Pancreas (tissue), 10 donors: ENCODE measurements around the gene BACH1. TPM values are rescaled to one million over a fixed set of nuclear protein-coding genes. Genes with fewer than 3 reads are reported as not detected.

Experiments
- ATAC-seq, 4 donors: fragments of 200-7000 bp; cut with Tn5 transposase; one replicate each; pipeline versions ENCODE4 v1.8.0 to v1.9.1; 2020; ENCODE audit warnings: mild to moderate bottlenecking in 4 of 4, moderate library complexity in 4 of 4
- DNase-seq, 6 donors: peaks; one replicate each; pipeline ENCODE4 v3.0.0-alpha.2; 2020
- FAIRE-seq: peaks from 2 replicates; lab custom pipeline; 2012; peaks lifted over from hg19 to GRCh38; lab: Jason Lieb, UNC
- H3K27ac ChIP-seq, 4 donors: fragments of 200-600 bp; sonication (generic); 1 replicate in 3 of 4; 2 replicates in 1 of 4; pipeline versions ENCODE4 v1.5.0 to v1.8.0; 2020
- H3K27me3 ChIP-seq, 4 donors: fragments of 200-600 bp; one replicate each; pipeline ENCODE4 v1.8.0; 2021
- H3K36me3 ChIP-seq, 3 donors: fragments of 200-600 bp; sonication (generic) in 1 of 3; one replicate each; pipeline versions ENCODE4 v1.5.0 to v1.8.0; 2020 to 2021
- H3K4me1 ChIP-seq, 3 donors: fragments of 200-600 bp; one replicate each; pipeline ENCODE4 v1.8.0; 2021
- H3K4me3 ChIP-seq, 4 donors: fragments of 200-600 bp; sonication (generic) in 2 of 4; one replicate each; pipeline versions ENCODE4 v1.5.0 to v1.8.0; 2020 to 2021
- H3K9me3 ChIP-seq, 4 donors: fragments of 200-600 bp; one replicate each; pipeline ENCODE4 v1.8.0; 2021
- WGBS, 2 donors: extraction: QIAGEN DNeasy Blood & Tissue Kit; methylation state at CpG; one replicate each; pipeline ENCODE4 v1.1.7; 2013; 5-methylcytosine and 5-hydroxymethylcytosine counted together
- intact Hi-C, 3 donors: fragments of 100-400 bp; cut with DNase I; formaldehyde crosslinking; loops; one replicate each; pipeline versions ENCODE4 v1.11.1 to v1.14.2; 2022
- polyA plus RNA-seq, 2 donors: library from polyadenylated mRNA; stranded (reverse); fragments of 200-250 nt; gene quantifications; one replicate each; pipeline ENCODE4 v1.2.3, GENCODE V29; 2013
- total RNA-seq, 6 donors: library from RNA; stranded (reverse); fragmentation: NEBNext Ultra II Directional in 4 of 6; extraction: Animal tissue kit (Norgen Biotek cat#: 25700) in 4 of 6; gene quantifications; one replicate each; pipeline versions ENCODE4 v1.2.1 to v1.2.4, GENCODE V29; 2021 to 2023
- TF ChIP-seq, protein P1 (sequence below), 4 donors: fragments of 200-600 bp; sonication (generic) in 3 of 4; IDR thresholded peaks; one replicate each; pipeline versions ENCODE4 v1.5.0 to v1.8.0; 2021; ENCODE audit warnings: antibody characterized with exemption in 4 of 4
- donor health status: healthy with polysubstance abuse.
- donor health status: DM: no; HTN: no; CAD: no; lungs with moderate emphysema.
- donor health status: DM: no; HTN: no; CAD: no.
- donor health status: control.
- donor health status: control.
- donor health status: Bipolar disorder and iron deficiency.
- donor health status: DM: yes; HTN: yes; CAD: no.
- donor health status: DM: no; HTN: no; CAD: no.
- donor health status: DM: no; HTN: no; CAD: no.
- donor health status: DM: yes; HTN: yes; CAD: no.

The BACH1 gene
- total and polyA plus RNA-seq, 8 donors, result 3.0 to 66.2 (median 32.0) TPM

- Histone ChIP-seq H3K27ac (no peak overlapping the region), H3K36me3 (no peaks in the 10 kb centered on the region), H3K27me3 (no peaks in the 10 kb centered on the region), H3K9me3 (peaks cover 0 to 2% (median 0%) of the 10 kb centered on the region in 4 donors), H3K4me3 (no peak overlapping the region), H3K4me1 (peaks cover 3 to 11% (median 9%) of the 10 kb centered on the region in 3 donors)
- ATAC-seq (no peak), FAIRE-seq (no peak), DNase-seq (no peak)
- WGBS, 2 donors, result 63 to 67% methylated on average over 3 of the region's 3 CpGs
- TF ChIP-seq, protein P1, sequence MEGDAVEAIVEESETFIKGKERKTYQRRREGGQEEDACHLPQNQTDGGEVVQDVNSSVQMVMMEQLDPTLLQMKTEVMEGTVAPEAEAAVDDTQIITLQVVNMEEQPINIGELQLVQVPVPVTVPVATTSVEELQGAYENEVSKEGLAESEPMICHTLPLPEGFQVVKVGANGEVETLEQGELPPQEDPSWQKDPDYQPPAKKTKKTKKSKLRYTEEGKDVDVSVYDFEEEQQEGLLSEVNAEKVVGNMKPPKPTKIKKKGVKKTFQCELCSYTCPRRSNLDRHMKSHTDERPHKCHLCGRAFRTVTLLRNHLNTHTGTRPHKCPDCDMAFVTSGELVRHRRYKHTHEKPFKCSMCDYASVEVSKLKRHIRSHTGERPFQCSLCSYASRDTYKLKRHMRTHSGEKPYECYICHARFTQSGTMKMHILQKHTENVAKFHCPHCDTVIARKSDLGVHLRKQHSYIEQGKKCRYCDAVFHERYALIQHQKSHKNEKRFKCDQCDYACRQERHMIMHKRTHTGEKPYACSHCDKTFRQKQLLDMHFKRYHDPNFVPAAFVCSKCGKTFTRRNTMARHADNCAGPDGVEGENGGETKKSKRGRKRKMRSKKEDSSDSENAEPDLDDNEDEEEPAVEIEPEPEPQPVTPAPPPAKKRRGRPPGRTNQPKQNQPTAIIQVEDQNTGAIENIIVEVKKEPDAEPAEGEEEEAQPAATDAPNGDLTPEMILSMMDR (IDR thresholded peaks at IDR 0.05), result no peak
- intact Hi-C loops, result no loop called here
Observed at GRCh38 chr21:29296446-29296845, 2.3 kb upstream of the BACH1 start.

GRCh38 chr21:29297483-29298347 lies 1.0 kb upstream of the BACH1 start:
- TF ChIP-seq, protein P1 (IDR thresholded peaks at IDR 0.05), result no peak
- H3K4me1 ChIP-seq, result peaks cover 13 to 23% (median 14%) of the 10 kb centered on the region in 3 donors
- H3K27ac ChIP-seq, result peak overlapping the region in 1 of 4 donors; percentile 94
- 58 to 65% methylated on average over 27 of the region's 27 CpGs for WGBS, 2 donors
- H3K9me3 ChIP-seq, result peaks cover 0 to 2% (median 0%) of the 10 kb centered on the region in 4 donors
- peak in 3 of 6 donors; percentile 13 to 65 (median 26) for DNase-seq
- H3K36me3 ChIP-seq, result no peaks in the 10 kb centered on the region
- no peak for FAIRE-seq
- peak overlapping the region; percentile 66 to 84 (median 74) for H3K4me3 ChIP-seq
- no peaks in the 10 kb centered on the region for H3K27me3 ChIP-seq
- peak in 2 of 4 donors; percentile 2 to 5 for ATAC-seq
- intact Hi-C loops, result no loop called here

- peaks cover 13 to 38% (median 29%) of the 10 kb centered on the region in 3 donors for H3K4me1 ChIP-seq
- 1% methylated on average over 44 to 75 of the region's 75 CpGs for WGBS, 2 donors
- H3K4me3 ChIP-seq, result peak overlapping the region; percentile 66 to 84 (median 74)
Observed at GRCh38 chr21:29299046-29299915, 559 bp downstream of the BACH1 start.

GRCh38 chr21:29299916-29300806 lies 1.4 kb downstream of the BACH1 start:
- peak overlapping the region; percentile 66 to 84 (median 74) for H3K4me3 ChIP-seq
- H3K4me1 ChIP-seq, result peaks cover 13 to 47% (median 38%) of the 10 kb centered on the region in 3 donors
- no peaks in the 10 kb centered on the region for H3K36me3 ChIP-seq
- no peaks in the 10 kb centered on the region for H3K27me3 ChIP-seq
- DNase-seq (peak in 4 of 6 donors; percentile 24 to 54 (median 28)), FAIRE-seq (no peak), ATAC-seq (peak; percentile 21 to 49 (median 38))
- WGBS, 2 donors, result 17% methylated on average over 13 of the region's 13 CpGs
- intact Hi-C loops, result no loop called here
- peak overlapping the region; percentile 82 to 98 (median 92) for H3K27ac ChIP-seq
- H3K9me3 ChIP-seq, result no peaks in the 10 kb centered on the region
- TF ChIP-seq, protein P1 (IDR thresholded peaks at IDR 0.05), result no peak

More at GRCh38 chr21:29299046-29299915, 559 bp downstream of the BACH1 start:
- DNase-seq, result peak; percentile 52 to 85 (median 66)
- TF ChIP-seq, protein P1 (IDR thresholded peaks at IDR 0.05), result no peak
- intact Hi-C loops, result no loop called here
- Histone ChIP-seq H3K36me3 (no peaks in the 10 kb centered on the region), H3K9me3 (no peaks in the 10 kb centered on the region), H3K27ac (peak overlapping the region; percentile 82 to 98 (median 92)), H3K27me3 (no peaks in the 10 kb centered on the region)
- peak; percentile 65 to 75 (median 69) for ATAC-seq
- FAIRE-seq, result no peak
